NCI-H2107 treated with DMSO at 0.1 percent for 48 hours (cell line): ENCODE data around the gene EIF2AK3.

ENCODE experiments used
- DNase-seq: peaks from one replicate; lab custom pipeline; 2025; ENCODE audit not compliant: unreplicated experiment; lab: John Stamatoyannopoulos, UW

EIF2AK3 gene

DNA sequence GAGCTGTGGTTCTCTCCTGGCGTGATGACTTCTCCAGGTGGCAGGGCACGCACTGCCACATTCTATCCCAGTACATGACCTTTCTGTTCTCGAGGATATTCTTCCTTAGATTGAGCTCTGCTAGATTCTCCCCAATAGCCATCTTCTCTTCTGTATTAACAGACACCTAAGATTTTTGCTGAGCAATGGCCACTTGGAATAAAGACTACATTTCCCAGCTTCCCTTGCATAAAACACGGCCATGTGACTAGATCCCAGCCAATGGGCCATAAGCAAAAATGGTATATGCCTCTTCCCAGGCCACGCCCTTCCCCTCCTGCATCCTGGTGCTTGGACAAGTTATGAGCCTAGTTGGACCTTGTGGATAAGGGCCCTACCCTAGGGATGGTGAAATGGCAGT lies 82.1 kb downstream of the EIF2AK3 start:
- no peak for DNase-seq

DNA sequence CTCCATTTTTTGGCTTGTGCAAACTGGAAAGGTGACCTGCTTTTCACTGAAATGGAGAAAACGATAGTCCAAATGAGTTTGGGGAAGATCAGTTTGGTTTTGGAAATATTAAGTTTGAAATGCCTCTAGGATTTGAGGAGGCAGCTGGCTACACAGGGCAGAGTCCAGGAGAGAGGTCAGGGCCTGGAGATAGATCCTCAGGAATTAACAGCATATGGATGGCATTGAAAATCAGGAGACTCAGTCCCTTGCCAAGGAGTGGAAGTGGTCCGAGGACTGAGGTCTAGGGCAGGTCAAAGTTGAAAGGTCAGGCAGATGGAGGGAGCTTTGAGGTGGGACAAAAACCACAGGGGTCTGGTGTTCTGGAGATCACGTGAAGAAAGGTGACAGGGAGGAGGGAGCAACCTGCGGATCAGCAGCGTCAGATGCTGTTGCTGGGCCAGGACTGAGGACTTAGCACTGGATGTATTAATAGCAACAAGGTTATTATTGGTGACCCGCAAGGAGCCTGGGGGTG lies 83.7 kb downstream of the EIF2AK3 start:
- DNase-seq, result no peak

- DNase-seq, result no peak
Measured at GRCh38 chr2:88542668-88543067, 84.6 kb downstream of the EIF2AK3 start.

GRCh38 chr2:88540346-88540745 lies 86.9 kb downstream of the EIF2AK3 start:
- no peak for DNase-seq

DNA sequence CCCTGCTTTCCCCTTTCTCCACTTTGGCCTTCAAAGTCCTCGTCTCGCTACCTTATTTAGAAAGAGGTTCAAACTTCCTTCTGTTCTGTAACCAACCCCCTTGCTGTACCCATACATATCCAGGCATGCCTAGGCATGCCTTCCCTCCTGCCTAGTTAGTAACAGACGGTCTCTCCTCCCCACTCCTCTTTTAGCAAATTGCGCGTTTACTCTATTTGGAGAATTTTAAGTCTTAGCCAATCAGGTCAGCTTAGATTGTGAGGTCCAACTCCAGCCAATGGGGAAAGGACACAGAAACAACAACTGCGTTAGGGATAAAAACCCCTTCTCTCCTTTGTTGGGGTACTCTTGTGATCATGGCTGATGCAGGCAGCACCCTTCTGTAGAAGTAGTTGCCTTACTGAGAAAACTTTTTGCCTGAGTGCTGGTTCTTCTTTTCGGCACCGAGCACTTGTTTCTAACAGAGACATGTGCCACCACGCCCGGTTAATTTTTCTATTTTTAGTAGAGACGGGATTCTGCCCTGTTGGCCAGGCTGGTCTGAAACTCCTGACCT lies 88.8 kb downstream of the EIF2AK3 start:
- no peak for DNase-seq

- DNase-seq, result no peak
Measured at GRCh38 chr2:88537640-88538039, 89.6 kb downstream of the EIF2AK3 start.

DNA sequence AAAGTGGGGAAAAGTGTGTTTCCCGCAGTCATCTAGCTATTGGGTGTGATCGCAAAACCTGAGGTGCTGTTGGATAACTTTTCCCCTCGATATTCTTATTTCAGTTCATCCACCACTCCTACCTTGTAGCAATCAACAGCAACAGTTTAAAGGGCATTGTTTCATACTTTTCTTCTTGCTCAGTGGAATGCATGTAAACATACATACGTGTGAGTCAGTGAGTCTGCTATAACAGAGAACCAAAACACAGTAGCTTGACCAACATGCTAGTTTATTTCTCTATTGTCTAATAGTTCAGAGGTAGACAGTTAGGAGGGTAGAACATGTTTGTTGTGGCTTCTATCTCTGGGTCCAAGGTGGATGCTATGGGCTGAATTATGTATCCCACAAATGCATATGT lies 97.2 kb downstream of the EIF2AK3 start:
- no peak for DNase-seq

- no peak for DNase-seq
Measured at GRCh38 chr2:88521445-88522073, 105.7 kb downstream of the EIF2AK3 start.

DNA sequence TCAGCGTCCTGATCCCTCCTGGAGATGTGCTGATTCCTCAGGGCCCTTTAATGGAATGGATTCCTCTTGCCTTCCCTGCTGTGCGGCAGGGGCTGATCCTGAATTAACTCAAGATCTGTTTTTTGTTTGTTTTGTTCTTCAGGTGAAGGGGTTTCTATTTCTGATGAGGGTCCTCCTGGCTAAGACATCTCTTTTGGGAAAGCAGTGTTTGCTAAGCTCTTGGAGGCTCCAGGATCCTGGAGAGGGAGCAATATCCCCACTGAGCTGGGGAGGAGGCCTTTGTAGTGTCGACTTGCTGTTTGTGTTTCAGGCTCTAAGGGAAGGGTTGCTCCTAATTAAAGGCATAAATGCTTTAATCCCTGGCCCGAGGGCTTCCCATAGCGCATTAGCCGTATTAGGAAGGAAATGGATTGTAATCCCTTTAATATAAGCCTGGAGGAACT lies 109.5 kb downstream of the EIF2AK3 start:
- DNase-seq, result no peak
